IMR-90 (cell line): Measurements from ENCODE around the gene RPS19BP1. TPM values are rescaled to one million over a fixed set of nuclear protein-coding genes. Genes with fewer than 3 reads are reported as not detected.

Experiments used
- ATAC-seq: fragments of 200-7000 bp; cut with Tn5 transposase; 2 replicates; pipeline ENCODE4 v1.9.1; 2020; ENCODE audit warnings: low read depth, mild to moderate bottlenecking, moderate library complexity
- BruUV-seq: library from RNA; stranded (reverse); fragments of 400-500 nt; replicated peaks from 2 replicates; lab custom pipeline; 2021; lab: Mats Ljungman, UMichigan
- CTCF ChIA-PET: fragments of 300-600 bp; formaldehyde crosslinking; extraction: SDS; loops from one replicate; lab custom pipeline; 2021; ENCODE audit warnings: antibody characterized with exemption; lab: Yijun Ruan, JAX
- POLR2A ChIA-PET: fragments of 300-600 bp; sonication (Branson Sonifier 250); formaldehyde crosslinking; loops from one replicate; lab custom pipeline; 2022; ENCODE audit warnings: antibody characterized with exemption; ENCODE audit not compliant: unreplicated experiment; lab: Charles Lee
- DNase-seq: peaks from one replicate; pipeline ENCODE4 v3.0.0; 2013
- H2AFZ ChIP-seq: replicated peaks from 2 replicates; pipeline ENCODE3; 2013; ENCODE audit warnings: low read length, mild to moderate bottlenecking; ENCODE audit not compliant: poor library complexity
- H2AK5ac ChIP-seq: 2 replicates; pipeline ENCODE4 v1.6.1; 2013; ENCODE audit warnings: low read depth, low read length, inconsistent platforms
- H2AK9ac ChIP-seq: replicated peaks from 2 replicates; pipeline ENCODE3; 2013; ENCODE audit warnings: mild to moderate bottlenecking, low read depth, low read length, moderate library complexity; ENCODE audit not compliant: poor library complexity
- H2BK120ac ChIP-seq: 2 replicates; pipeline ENCODE4 v1.6.1; 2013; ENCODE audit warnings: low read depth, low read length, inconsistent platforms
- H2BK15ac ChIP-seq: 3 replicates; pipeline ENCODE4 v1.6.1; 2013; ENCODE audit warnings: low read depth, low read length, inconsistent platforms
- H2BK20ac ChIP-seq: 2 replicates; pipeline ENCODE4 v1.6.1; 2013; ENCODE audit warnings: low read depth, mild to moderate bottlenecking, inconsistent platforms, low read length, moderate library complexity
- H2BK5ac ChIP-seq: 2 replicates; pipeline ENCODE4 v1.6.1; 2013; ENCODE audit warnings: mild to moderate bottlenecking, low read depth, low read length, inconsistent platforms; ENCODE audit not compliant: poor library complexity, severe bottlenecking
- H3K14ac ChIP-seq: replicated peaks from 2 replicates; pipeline ENCODE4 v1.6.1; 2013; ENCODE audit warnings: low read depth, low read length, inconsistent platforms
- H3K18ac ChIP-seq: 2 replicates; pipeline ENCODE4 v1.6.1; 2013; ENCODE audit warnings: low read depth, low read length, control low read depth
- H3K23ac ChIP-seq: 2 replicates; pipeline ENCODE4 v1.6.1; 2013; ENCODE audit warnings: low read depth, low read length, inconsistent platforms
- H3K27ac ChIP-seq: 2 replicates; pipeline ENCODE4 v1.5.1; 2013; ENCODE audit warnings: mild to moderate bottlenecking, control low read depth, low read length; ENCODE audit not compliant: insufficient read depth
- H3K27me3 ChIP-seq: 2 replicates; pipeline ENCODE4 v1.6.1; 2013; ENCODE audit warnings: low read length; ENCODE audit not compliant: control insufficient read depth, insufficient read depth
- H3K36me3 ChIP-seq: 2 replicates; pipeline ENCODE4 v1.6.1; 2013; ENCODE audit warnings: low read length, mixed read lengths; ENCODE audit not compliant: control insufficient read depth, insufficient read depth
- H3K4ac ChIP-seq: 2 replicates; pipeline ENCODE4 v1.6.1; 2013; ENCODE audit warnings: low read depth, low read length, inconsistent platforms
- H3K4me1 ChIP-seq: 2 replicates; pipeline ENCODE4 v1.6.1; 2013; ENCODE audit warnings: low read length, mixed read lengths; ENCODE audit not compliant: control insufficient read depth, insufficient read depth
- H3K4me2 ChIP-seq: 2 replicates; pipeline ENCODE4 v1.6.1; 2013; ENCODE audit warnings: low read depth, mild to moderate bottlenecking, control low read depth, low read length, moderate library complexity
- H3K4me3 ChIP-seq: 2 replicates; pipeline ENCODE4 v1.5.1; 2013; ENCODE audit warnings: low read depth, mild to moderate bottlenecking, control low read depth, low read length, moderate library complexity; ENCODE audit not compliant: insufficient read depth
- H3K56ac ChIP-seq: 2 replicates; pipeline ENCODE4 v1.6.1; 2013; ENCODE audit warnings: low read length, inconsistent platforms; ENCODE audit not compliant: insufficient read depth; ENCODE audit errors: extremely low read depth
- H3K79me1 ChIP-seq, 2 experiments: 2 replicates each; pipeline ENCODE4 v1.6.1; 2013; ENCODE audit warnings: low read length in 2 of 2, inconsistent platforms in 1 of 2, low read depth in 1 of 2
- H3K9ac ChIP-seq: 2 replicates; pipeline ENCODE4 v1.6.1; 2013; ENCODE audit warnings: low read depth, low read length, control low read depth
- H3K9me1 ChIP-seq: 2 replicates; pipeline ENCODE4 v1.6.1; 2013; ENCODE audit warnings: low read length, inconsistent platforms; ENCODE audit not compliant: insufficient read depth
- H3K9me3 ChIP-seq: 2 replicates; pipeline ENCODE4 v1.6.1; 2013; ENCODE audit warnings: low read length; ENCODE audit not compliant: control insufficient read depth, insufficient read depth
- H4K20me1 ChIP-seq: 2 replicates; pipeline ENCODE4 v1.6.1; 2013; ENCODE audit warnings: low read length, inconsistent platforms; ENCODE audit not compliant: insufficient read depth
- H4K5ac ChIP-seq: 2 replicates; pipeline ENCODE4 v1.6.1; 2013; ENCODE audit warnings: mild to moderate bottlenecking, low read depth, low read length, control low read depth
- H4K8ac ChIP-seq, 2 experiments: 2 replicates each; pipeline ENCODE4 v1.6.1; 2013; ENCODE audit warnings: low read depth in 2 of 2, low read length in 2 of 2, control low read depth in 1 of 2, inconsistent platforms in 1 of 2
- H4K91ac ChIP-seq: 2 replicates; pipeline ENCODE4 v1.6.1; 2013; ENCODE audit warnings: low read depth, low read length, inconsistent platforms; ENCODE audit not compliant: insufficient read depth
- CEBPB ChIP-seq: IDR thresholded peaks from 2 replicates; pipeline ENCODE4 v1.6.1; 2012; ENCODE audit warnings: low read depth, low read length, improper control_type of control experiment
- SMC3 ChIP-seq: fragments of 150-350 bp; IDR thresholded peaks from 2 replicates; pipeline ENCODE4 v1.6.1; 2016; ENCODE audit warnings: low read depth, mild to moderate bottlenecking, antibody characterized with exemption, low read length, moderate library complexity
- WGBS, 2 experiments: methylation state at CpG; one replicate each; pipeline versions ENCODE4 v1.1.5 to v1.1.7; 2013; ENCODE audit warnings: missing lambda C conversion rate in 2 of 2; ENCODE audit not compliant: insufficient read length in 1 of 2; ENCODE audit errors: extremely low coverage in 2 of 2; 5-methylcytosine and 5-hydroxymethylcytosine counted together
- dilution Hi-C: fragments of 300-500 bp; cut with HindIII; formaldehyde crosslinking; loops from one replicate; pipeline ENCODE4 v1.14.3; 2018; ENCODE audit warnings: low sequenced_read_pairs; ENCODE audit not compliant: unreplicated experiment
- in situ Hi-C: fragments of 300-500 bp; cut with MboI; formaldehyde crosslinking; loops from 3 replicates; pipeline ENCODE4 v1.14.3; 2019; ENCODE audit warnings: low sequenced_read_pairs, inconsistent platforms, mixed read lengths
- intact Hi-C: fragments of 100-400 bp; cut with micrococcal nuclease; formaldehyde crosslinking; loops from 2 replicates; pipeline ENCODE4 v1.10.0; 2022
- polyA plus RNA-seq, 3 experiments: library from polyadenylated mRNA; depleted of rRNA; stranded (reverse); fragments of >200 nt; gene quantifications; 2 replicates each; pipeline ENCODE4 v1.2.3, GENCODE V29; 2012; ENCODE audit warnings: low replicate concordance in 1 of 3
- total RNA-seq: library from RNA; depleted of rRNA; stranded (reverse); fragments of >200 nt; gene quantifications from 2 replicates; pipeline ENCODE4 v1.2.3, GENCODE V29; 2012

The RPS19BP1 gene
- total and polyA plus RNA-seq, 2 of the 4 experiments (the other 2 are of a cell fraction): 33.0 to 95.4 TPM

- Histone ChIP-seq H3K4me1 (peaks cover 3% of the 10 kb centered on the region; the same call in 1 of the 2 replicates), H4K91ac (no peak overlapping the region), H2BK120ac (no peak overlapping the region), H4K20me1 (peaks cover 15% of the 10 kb centered on the region), H3K36me3 (no peaks in the 10 kb centered on the region), H2AK9ac (no peak overlapping the region), H3K4ac (no peak overlapping the region), H3K56ac (no peak overlapping the region), H3K9ac (no peak overlapping the region), H2AFZ (no peak overlapping the region), H4K8ac (no peak overlapping the region), H4K5ac (no peak overlapping the region), H3K4me2 (no peak overlapping the region), H2BK5ac (no peak overlapping the region), H3K18ac (no peak overlapping the region), H3K27me3 (peaks cover 42% of the 10 kb centered on the region), H3K4me3 (no peak overlapping the region), H3K27ac (no peak overlapping the region), H2BK15ac (no peak overlapping the region), H3K79me1 (no peaks in the 10 kb centered on the region), H3K23ac (no peak overlapping the region), H2BK20ac (no peak overlapping the region), H3K14ac (no peak overlapping the region), H2AK5ac (no peak overlapping the region), H3K9me1 (peaks cover 12% of the 10 kb centered on the region; the same call in 1 of the 2 replicates), H3K9me3 (no peaks in the 10 kb centered on the region)
- WGBS, 2 experiments: 14% methylated on average over 1 of the region's 2 CpGs; no CpG with 5 or more reads in 1 of the 2 experiments
- intact Hi-C loops (no loop called here), dilution Hi-C loops (no loop called here), in situ Hi-C loops (no loop called here)
- DNase-seq (no peak), ATAC-seq (no peak)
- ChIA-PET POLR2A (no interaction called here), CTCF (interaction anchor here (1.2 kb wide), 2 partner anchors 12 to 477 kb away, joined by 4 read pairs; no protein-coding TSS in a partner anchor)
- TF ChIP-seq CEBPB (no peak), SMC3 (no peak)
- BruUV-seq: no TSS peak
Measured at GRCh38 chr22:39547587-39547947, 15.0 kb upstream of the RPS19BP1 start.
